A673 (cell line): ENCODE measurements around the gene ATP1B4. TPM values are rescaled to one million over a fixed set of nuclear protein-coding genes. Genes with fewer than 3 reads are reported as not detected.

ENCODE experiments used
- BruUV-seq: library from RNA; stranded (reverse); fragments of 400-500 nt; replicated peaks from 2 replicates; lab custom pipeline; 2021; lab: Mats Ljungman, UMichigan
- CTCF ChIA-PET: fragments of 300-600 bp; sonication (Branson Sonifier 250); formaldehyde crosslinking; loops from one replicate; lab custom pipeline; 2022; ENCODE audit warnings: antibody characterized with exemption; lab: Charles Lee
- POLR2A ChIA-PET: fragments of 300-600 bp; sonication (Branson Sonifier 250); formaldehyde crosslinking; loops from one replicate; lab custom pipeline; 2022; ENCODE audit warnings: antibody characterized with exemption; ENCODE audit not compliant: low non-redundant PET; lab: Charles Lee
- DNase-seq: peaks from one replicate; pipeline ENCODE4 v3.0.0-alpha.2; 2015; ENCODE audit warnings: low spot score
- H3K27ac ChIP-seq: fragments of 200-600 bp; sonication (generic); 2 replicates; pipeline ENCODE4 v1.5.1; 2016; ENCODE audit warnings: mixed run types, low read depth, mild to moderate bottlenecking, mixed read lengths, antibody characterized with exemption, low read length; ENCODE audit not compliant: poor library complexity, severe bottlenecking
- H3K27me3 ChIP-seq: fragments of 200-600 bp; sonication (generic); replicated peaks from 2 replicates; pipeline ENCODE4 v1.6.1; 2017; ENCODE audit warnings: mixed run types, low read depth, mild to moderate bottlenecking, mixed read lengths, antibody characterized with exemption, low read length; ENCODE audit not compliant: insufficient read depth, poor library complexity
- H3K36me3 ChIP-seq: fragments of 200-600 bp; sonication (generic); 2 replicates; pipeline ENCODE4 v1.6.1; 2016; ENCODE audit warnings: mixed run types, mild to moderate bottlenecking, mixed read lengths, antibody characterized with exemption, low read length; ENCODE audit not compliant: insufficient read depth, poor library complexity, severe bottlenecking
- H3K4me1 ChIP-seq: fragments of 200-600 bp; sonication (generic); 2 replicates; pipeline ENCODE4 v1.6.1; 2017; ENCODE audit warnings: mixed run types, mild to moderate bottlenecking, mixed read lengths, antibody characterized with exemption, low read length; ENCODE audit not compliant: insufficient read depth, poor library complexity, severe bottlenecking
- H3K4me3 ChIP-seq: fragments of 200-600 bp; sonication (generic); 2 replicates; pipeline ENCODE4 v1.5.1; 2016; ENCODE audit warnings: low read depth, mixed run types, mild to moderate bottlenecking, mixed read lengths, low read length; ENCODE audit not compliant: poor library complexity, severe bottlenecking
- H3K9me3 ChIP-seq: fragments of 200-600 bp; sonication (generic); 2 replicates; pipeline ENCODE4 v1.6.1; 2016; ENCODE audit warnings: mixed run types, low read depth, mild to moderate bottlenecking, mixed read lengths, antibody characterized with exemption, low read length; ENCODE audit not compliant: poor library complexity, severe bottlenecking
- EZH2 ChIP-seq: fragments of 200-600 bp; sonication (generic); IDR thresholded peaks from 2 replicates; pipeline ENCODE4 v1.6.1; 2017; ENCODE audit warnings: borderline replicate concordance, low read depth, mild to moderate bottlenecking, mixed read lengths, antibody characterized with exemption, low read length; ENCODE audit not compliant: poor library complexity, severe bottlenecking
- intact Hi-C: fragments of 100-400 bp; cut with micrococcal nuclease; formaldehyde crosslinking; loops from one replicate; pipeline ENCODE4 v1.10.0; 2022; ENCODE audit not compliant: unreplicated experiment
- total RNA-seq: library from RNA; stranded (reverse); gene quantifications from 2 replicates; pipeline ENCODE4 v1.2.3, GENCODE V29; 2021
- TF ChIP-seq, protein P1 (sequence below): fragments of 300-800, 200-600 bp; sonication (generic); conservative IDR thresholded peaks from 2 replicates; pipeline ENCODE4 v1.5.1; 2017; ENCODE audit warnings: low read depth, mild to moderate bottlenecking, antibody characterized with exemption, low read length, moderate library complexity, mixed read lengths

ATP1B4 gene
- total RNA-seq, 1 experiment from 2014 or later: not detected

DNA sequence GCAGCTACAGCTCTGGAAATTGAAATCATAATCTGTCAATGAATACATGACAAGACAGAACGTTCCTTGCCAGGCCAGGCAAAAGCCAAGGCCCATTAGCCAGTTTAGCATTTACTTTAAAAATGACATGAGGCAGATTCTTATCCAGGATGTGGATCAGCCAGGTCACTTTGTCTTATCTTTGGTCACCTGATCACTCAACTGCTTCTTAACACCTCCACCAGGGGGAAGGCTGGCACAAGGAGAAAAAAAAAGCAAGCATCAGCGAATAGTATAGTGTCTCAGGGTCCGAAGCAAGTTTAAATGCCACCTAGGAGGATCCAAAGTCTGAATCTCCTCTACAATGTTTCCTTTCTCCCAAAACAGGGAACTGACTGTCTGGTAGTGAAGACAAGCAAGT lies 18.8 kb downstream of the ATP1B4 start:
- intact Hi-C loops: loop anchor here (1.0 kb wide), 1 partner anchor 70 kb away; no protein-coding TSS in a partner anchor
- BruUV-seq: no TSS peak
- Histone ChIP-seq H3K27ac (no peak overlapping the region), H3K36me3 (no peaks in the 10 kb centered on the region), H3K9me3 (no peaks in the 10 kb centered on the region), H3K4me1 (no peaks in the 10 kb centered on the region), H3K4me3 (no peak overlapping the region), H3K27me3 (no peaks in the 10 kb centered on the region)
- TF ChIP-seq EZH2: no peak
- TF ChIP-seq, protein P1, sequence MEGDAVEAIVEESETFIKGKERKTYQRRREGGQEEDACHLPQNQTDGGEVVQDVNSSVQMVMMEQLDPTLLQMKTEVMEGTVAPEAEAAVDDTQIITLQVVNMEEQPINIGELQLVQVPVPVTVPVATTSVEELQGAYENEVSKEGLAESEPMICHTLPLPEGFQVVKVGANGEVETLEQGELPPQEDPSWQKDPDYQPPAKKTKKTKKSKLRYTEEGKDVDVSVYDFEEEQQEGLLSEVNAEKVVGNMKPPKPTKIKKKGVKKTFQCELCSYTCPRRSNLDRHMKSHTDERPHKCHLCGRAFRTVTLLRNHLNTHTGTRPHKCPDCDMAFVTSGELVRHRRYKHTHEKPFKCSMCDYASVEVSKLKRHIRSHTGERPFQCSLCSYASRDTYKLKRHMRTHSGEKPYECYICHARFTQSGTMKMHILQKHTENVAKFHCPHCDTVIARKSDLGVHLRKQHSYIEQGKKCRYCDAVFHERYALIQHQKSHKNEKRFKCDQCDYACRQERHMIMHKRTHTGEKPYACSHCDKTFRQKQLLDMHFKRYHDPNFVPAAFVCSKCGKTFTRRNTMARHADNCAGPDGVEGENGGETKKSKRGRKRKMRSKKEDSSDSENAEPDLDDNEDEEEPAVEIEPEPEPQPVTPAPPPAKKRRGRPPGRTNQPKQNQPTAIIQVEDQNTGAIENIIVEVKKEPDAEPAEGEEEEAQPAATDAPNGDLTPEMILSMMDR: peak; percentile 48
- DNase-seq: peak; percentile 32
- ChIA-PET POLR2A (no interaction called here), CTCF (interaction anchor here (1.0 kb wide), 1 partner anchor 71 kb away, joined by 4 read pairs; no protein-coding TSS in a partner anchor)

DNA sequence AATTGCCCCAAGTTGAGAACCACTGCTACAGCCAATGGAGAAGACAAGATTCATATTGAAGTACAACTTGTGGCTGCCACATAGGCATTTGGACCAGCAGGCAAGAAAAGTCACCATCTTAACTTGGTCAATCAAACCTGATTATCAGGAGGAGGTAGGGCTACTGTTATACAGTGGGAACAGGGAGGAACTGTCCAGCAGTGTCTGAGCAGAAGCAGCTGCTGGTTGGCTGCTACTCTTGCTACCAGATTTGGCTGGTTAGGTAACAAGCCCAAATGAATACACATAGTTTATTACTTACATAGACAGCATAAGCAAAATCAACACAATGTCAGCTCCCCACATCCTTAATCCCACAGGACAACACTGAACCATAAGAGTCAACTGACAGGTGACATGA lies 39.4 kb downstream of the ATP1B4 start:
- ChIA-PET POLR2A (no interaction called here), CTCF (no interaction called here)
- TF ChIP-seq EZH2: no peak
- TF ChIP-seq, protein P1: no peak
- no peak for DNase-seq
- no peaks in the 10 kb centered on the region for H3K36me3 ChIP-seq
- H3K9me3 ChIP-seq: no peaks in the 10 kb centered on the region
- no TSS peak for BruUV-seq
- H3K4me1 ChIP-seq: no peaks in the 10 kb centered on the region
- intact Hi-C loops: no loop called here
- no peak overlapping the region for H3K27ac ChIP-seq
- no peak overlapping the region for H3K4me3 ChIP-seq
- no peaks in the 10 kb centered on the region for H3K27me3 ChIP-seq

DNA sequence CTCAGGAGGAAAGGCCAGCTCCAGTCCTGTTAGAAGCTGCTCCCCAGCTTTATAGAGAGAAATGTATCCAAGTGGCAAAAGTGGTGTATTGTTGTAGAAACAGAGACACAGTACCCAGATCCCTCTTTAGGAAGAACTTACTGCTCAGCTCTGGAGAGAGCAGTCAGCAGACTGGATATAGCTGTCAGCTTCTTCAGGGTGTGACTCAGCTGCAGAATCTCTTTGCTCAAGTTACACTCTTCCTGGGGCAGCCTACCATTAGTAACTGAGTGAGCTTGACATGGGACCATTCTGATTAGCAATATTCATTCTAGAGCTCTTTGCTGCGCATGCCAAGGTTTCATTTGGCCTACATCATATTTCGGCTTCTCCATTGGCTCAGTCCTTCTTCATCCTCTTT lies 40.5 kb downstream of the ATP1B4 start:
- no peak for TF ChIP-seq EZH2
- TF ChIP-seq, protein P1: no peak
- no TSS peak for BruUV-seq
- ChIA-PET CTCF (no interaction called here), POLR2A (no interaction called here)
- H3K9me3 ChIP-seq: no peaks in the 10 kb centered on the region
- H3K27me3 ChIP-seq: no peaks in the 10 kb centered on the region
- intact Hi-C loops: no loop called here
- no peak for DNase-seq
- no peak overlapping the region for H3K4me3 ChIP-seq
- H3K36me3 ChIP-seq: no peaks in the 10 kb centered on the region
- no peaks in the 10 kb centered on the region for H3K4me1 ChIP-seq
- no peak overlapping the region for H3K27ac ChIP-seq
